WERI-Rb-1 (cell line): Measurements from ENCODE around the gene TMEM123.

Source experiments
- DNase-seq: peaks from one replicate; pipeline ENCODE4 v3.0.0-alpha.2; 2020
- H3K27ac ChIP-seq: fragments of 250-450 bp; sonication (Bioruptor Pico); 2 replicates; pipeline ENCODE4 v1.5.1; 2020; ENCODE audit warnings: mild to moderate bottlenecking, moderate library complexity
- H3K27me3 ChIP-seq: fragments of 250-450 bp; sonication (Bioruptor Pico); 2 replicates; pipeline ENCODE4 v1.5.1; 2021; ENCODE audit warnings: mild to moderate bottlenecking, low read depth, moderate library complexity; ENCODE audit not compliant: insufficient read depth, severe bottlenecking
- H3K36me3 ChIP-seq: fragments of 250-450 bp; sonication (Bioruptor Pico); 2 replicates; pipeline ENCODE4 v1.5.1; 2020; ENCODE audit warnings: mild to moderate bottlenecking, moderate library complexity
- H3K4me3 ChIP-seq: 2 replicates; pipeline ENCODE4 v1.5.1; 2011; ENCODE audit warnings: low read depth, mild to moderate bottlenecking, control low read depth, low read length
- H3K9me3 ChIP-seq: fragments of 250-450 bp; sonication (Bioruptor Pico); 2 replicates; pipeline ENCODE4 v1.5.1; 2021; ENCODE audit warnings: mild to moderate bottlenecking, moderate library complexity; ENCODE audit not compliant: severe bottlenecking
- TF ChIP-seq, protein P1 (sequence below): IDR thresholded peaks from 2 replicates; pipeline ENCODE4 v1.5.1; 2011; ENCODE audit warnings: low read depth, mild to moderate bottlenecking, control low read depth, inconsistent platforms, low read length

The TMEM123 gene

GRCh38 chr11:102429691-102430090 lies 22.9 kb downstream of the TMEM123 start:
- TF ChIP-seq, protein P1, sequence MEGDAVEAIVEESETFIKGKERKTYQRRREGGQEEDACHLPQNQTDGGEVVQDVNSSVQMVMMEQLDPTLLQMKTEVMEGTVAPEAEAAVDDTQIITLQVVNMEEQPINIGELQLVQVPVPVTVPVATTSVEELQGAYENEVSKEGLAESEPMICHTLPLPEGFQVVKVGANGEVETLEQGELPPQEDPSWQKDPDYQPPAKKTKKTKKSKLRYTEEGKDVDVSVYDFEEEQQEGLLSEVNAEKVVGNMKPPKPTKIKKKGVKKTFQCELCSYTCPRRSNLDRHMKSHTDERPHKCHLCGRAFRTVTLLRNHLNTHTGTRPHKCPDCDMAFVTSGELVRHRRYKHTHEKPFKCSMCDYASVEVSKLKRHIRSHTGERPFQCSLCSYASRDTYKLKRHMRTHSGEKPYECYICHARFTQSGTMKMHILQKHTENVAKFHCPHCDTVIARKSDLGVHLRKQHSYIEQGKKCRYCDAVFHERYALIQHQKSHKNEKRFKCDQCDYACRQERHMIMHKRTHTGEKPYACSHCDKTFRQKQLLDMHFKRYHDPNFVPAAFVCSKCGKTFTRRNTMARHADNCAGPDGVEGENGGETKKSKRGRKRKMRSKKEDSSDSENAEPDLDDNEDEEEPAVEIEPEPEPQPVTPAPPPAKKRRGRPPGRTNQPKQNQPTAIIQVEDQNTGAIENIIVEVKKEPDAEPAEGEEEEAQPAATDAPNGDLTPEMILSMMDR = no peak
- no peak for DNase-seq
- no peak overlapping the region for H3K27ac ChIP-seq
- H3K27me3 ChIP-seq = no peaks in the 10 kb centered on the region
- no peak overlapping the region for H3K4me3 ChIP-seq
- H3K9me3 ChIP-seq = peaks cover 10% of the 10 kb centered on the region
- peaks cover 10% of the 10 kb centered on the region; the same call in 1 of the 2 replicates for H3K36me3 ChIP-seq

- no peak overlapping the region for H3K27ac ChIP-seq
- DNase-seq = no peak
- H3K36me3 ChIP-seq = peaks cover 10% of the 10 kb centered on the region
- no peak overlapping the region for H3K4me3 ChIP-seq
- H3K27me3 ChIP-seq = no peaks in the 10 kb centered on the region
- TF ChIP-seq, protein P1 = no peak
- H3K9me3 ChIP-seq = peaks cover 10% of the 10 kb centered on the region
These were observed 23.3 kb downstream of the TMEM123 start for GRCh38 chr11:102429226-102429625.

DNA sequence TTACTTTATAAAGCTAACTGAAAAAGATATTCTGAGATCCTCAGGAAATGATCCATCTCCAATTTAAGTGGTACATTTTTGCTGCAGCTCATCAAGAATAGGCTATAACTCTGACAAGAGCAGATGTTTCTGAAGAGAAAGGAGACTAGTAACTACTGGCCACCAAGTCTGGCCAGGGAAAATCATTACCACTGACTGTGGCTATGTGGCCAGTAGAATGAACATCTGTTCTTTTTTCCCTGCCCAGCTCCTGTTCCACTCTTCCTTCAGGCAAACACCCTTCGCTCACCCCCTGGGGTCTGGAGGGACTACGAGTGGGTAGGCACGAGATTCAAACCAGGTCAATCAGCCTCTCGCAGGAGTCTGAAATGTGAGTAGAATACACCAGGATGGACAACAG lies 23.9 kb downstream of the TMEM123 start:
- no peak overlapping the region for H3K4me3 ChIP-seq
- H3K9me3 ChIP-seq = peaks cover 10% of the 10 kb centered on the region
- peaks cover 10% of the 10 kb centered on the region for H3K36me3 ChIP-seq
- H3K27ac ChIP-seq = no peak overlapping the region
- DNase-seq = no peak
- TF ChIP-seq, protein P1 = no peak
- no peaks in the 10 kb centered on the region for H3K27me3 ChIP-seq

- no peak for DNase-seq
- H3K27me3 ChIP-seq = no peaks in the 10 kb centered on the region
These were observed 25.5 kb downstream of the TMEM123 start for GRCh38 chr11:102427068-102427467.

DNA sequence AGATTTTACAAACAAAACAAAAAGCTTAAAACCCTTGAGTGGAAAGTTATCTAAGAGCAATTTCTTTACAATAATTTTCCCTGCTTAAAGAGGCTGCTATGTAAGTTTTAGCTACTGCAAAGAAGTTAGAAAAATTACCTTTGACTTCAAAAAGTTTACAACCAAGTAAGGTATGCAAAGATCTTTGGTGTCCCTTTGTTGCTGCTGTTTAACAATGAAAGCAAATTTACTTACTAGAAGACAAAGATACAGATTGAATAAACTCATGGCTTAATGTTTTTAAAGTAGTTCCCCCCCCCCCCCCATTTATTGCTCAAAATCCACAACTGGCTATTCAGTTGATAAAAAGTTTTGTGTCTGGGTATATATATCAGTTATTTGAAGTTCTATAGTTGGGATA lies 26.0 kb downstream of the TMEM123 start:
- H3K36me3 ChIP-seq = peaks cover 6% of the 10 kb centered on the region
- no peak overlapping the region for H3K4me3 ChIP-seq
- no peaks in the 10 kb centered on the region for H3K9me3 ChIP-seq
- no peaks in the 10 kb centered on the region for H3K27me3 ChIP-seq
- TF ChIP-seq, protein P1 = no peak
- no peak overlapping the region for H3K27ac ChIP-seq
- no peak for DNase-seq

More at GRCh38 chr11:102427068-102427467, 25.5 kb downstream of the TMEM123 start:
- no peak overlapping the region for H3K27ac ChIP-seq
- TF ChIP-seq, protein P1 = no peak
- H3K36me3 ChIP-seq = peaks cover 7% of the 10 kb centered on the region
- no peaks in the 10 kb centered on the region for H3K9me3 ChIP-seq
- no peak overlapping the region for H3K4me3 ChIP-seq

GRCh38 chr11:102426000-102426399 lies 26.6 kb downstream of the TMEM123 start:
- Histone ChIP-seq H3K27ac (no peak overlapping the region), H3K4me3 (no peak overlapping the region)

More at GRCh38 chr11:102426000-102426399, 26.6 kb downstream of the TMEM123 start:
- Histone ChIP-seq H3K27me3 (no peaks in the 10 kb centered on the region), H3K36me3 (peaks cover 3% of the 10 kb centered on the region; the same call in 1 of the 2 replicates), H3K9me3 (no peaks in the 10 kb centered on the region)
- TF ChIP-seq, protein P1 = no peak
- DNase-seq = no peak
